SH-SY5Y (cell line): ENCODE measurements around the gene RIPOR3.

Experiments used
- GATA2 ChIP-seq: IDR thresholded peaks from 2 replicates; pipeline ENCODE4 v1.6.1; 2011; ENCODE audit warnings: mild to moderate bottlenecking, low read depth, low read length
- GATA3 ChIP-seq: IDR thresholded peaks from 2 replicates; pipeline ENCODE4 v1.6.1; 2011; ENCODE audit warnings: low read depth, mild to moderate bottlenecking, low read length, moderate library complexity

DNA sequence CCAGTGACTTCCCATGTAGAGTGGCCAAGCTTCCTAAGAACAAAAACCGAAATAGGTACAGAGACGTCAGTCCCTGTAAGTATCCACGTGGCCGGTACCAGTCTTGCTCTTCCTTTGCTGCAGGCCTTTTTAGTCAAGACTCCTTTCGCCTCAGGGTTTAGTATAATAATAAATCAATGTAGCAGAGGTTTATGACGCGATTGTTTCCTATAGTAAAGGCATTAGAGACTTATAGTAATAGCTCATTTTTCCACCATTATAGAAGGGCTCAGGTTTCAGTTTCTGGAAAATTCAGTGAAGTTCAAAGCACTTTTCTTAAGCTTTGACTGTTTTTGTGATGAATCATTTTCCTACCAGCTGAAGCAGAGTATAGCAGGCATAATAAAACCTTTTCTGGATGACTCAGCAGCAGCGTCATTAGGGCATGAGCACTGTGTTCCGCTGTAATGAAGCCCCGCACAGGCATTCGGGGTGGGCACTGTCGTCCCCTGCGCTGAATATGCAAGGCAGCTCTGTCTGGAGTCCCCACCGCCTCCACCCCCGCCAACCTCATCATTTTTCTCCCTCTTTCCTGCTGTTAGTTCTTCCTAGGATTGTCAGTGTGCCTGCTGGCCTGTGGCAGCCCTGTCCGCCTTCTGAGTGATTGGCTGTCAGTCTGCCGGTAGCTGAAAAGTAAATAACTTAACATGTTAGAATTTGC is 129.8 kb downstream of the RIPOR3 start:
- TF ChIP-seq GATA3 (no peak), GATA2 (no peak)
